MM.1S (cell line): ENCODE data around the gene ADAM8.

ENCODE experiments used
- DNase-seq: peaks from one replicate; pipeline ENCODE4 v3.0.0-alpha.2; 2015
- H2AFZ ChIP-seq: fragments of 300-600 bp; sonication (generic); 2 replicates; pipeline ENCODE4 v1.6.0; 2016; ENCODE audit warnings: antibody characterized with exemption, low read length
- H3F3A ChIP-seq: fragments of 300-600 bp; sonication (generic); 2 replicates; pipeline ENCODE4 v1.6.1; 2016; ENCODE audit warnings: mild to moderate bottlenecking, antibody characterized with exemption, low read length, moderate library complexity, mixed read lengths; ENCODE audit not compliant: insufficient read depth
- H3K27ac ChIP-seq: fragments of 300-600 bp; sonication (generic); 2 replicates; pipeline ENCODE4 v1.5.1; 2016; ENCODE audit warnings: mild to moderate bottlenecking, low read length
- H3K27me3 ChIP-seq: fragments of 300-600 bp; sonication (generic); replicated peaks from 2 replicates; pipeline ENCODE4 v1.6.0; 2016; ENCODE audit warnings: low read length; ENCODE audit not compliant: insufficient read depth
- H3K36me3 ChIP-seq: fragments of 300-600 bp; sonication (generic); replicated peaks from 2 replicates; pipeline ENCODE4 v1.6.1; 2016; ENCODE audit warnings: mild to moderate bottlenecking, low read length, mixed read lengths; ENCODE audit not compliant: insufficient read depth
- H3K4me1 ChIP-seq: fragments of 300-600 bp; sonication (generic); 2 replicates; pipeline ENCODE4 v1.6.1; 2016; ENCODE audit warnings: low read length, mixed read lengths
- H3K4me2 ChIP-seq: fragments of 300-600 bp; sonication (generic); 2 replicates; pipeline ENCODE4 v1.6.0; 2016; ENCODE audit warnings: low read depth, low read length
- H3K4me3 ChIP-seq: fragments of 300-600 bp; sonication (generic); 2 replicates; pipeline ENCODE4 v1.5.1; 2016; ENCODE audit warnings: low read length, mixed read lengths
- H3K79me2 ChIP-seq: fragments of 300-600 bp; sonication (generic); 2 replicates; pipeline ENCODE4 v1.6.1; 2016; ENCODE audit warnings: mixed run types, low read length, mixed read lengths
- H3K9ac ChIP-seq: fragments of 300-600 bp; sonication (generic); 2 replicates; pipeline ENCODE4 v1.6.1; 2016; ENCODE audit warnings: low read length, mixed read lengths
- H3K9me2 ChIP-seq: fragments of 300-600 bp; sonication (generic); replicated peaks from 2 replicates; pipeline ENCODE4 v1.6.1; 2016; ENCODE audit warnings: mild to moderate bottlenecking, low read length, mixed read lengths; ENCODE audit not compliant: insufficient read depth
- H3K9me3 ChIP-seq: fragments of 300-600 bp; sonication (generic); replicated peaks from 2 replicates; pipeline ENCODE4 v1.6.1; 2016; ENCODE audit warnings: mild to moderate bottlenecking, low read length, mixed read lengths; ENCODE audit not compliant: insufficient read depth
- H4K20me1 ChIP-seq: fragments of 300-600 bp; sonication (generic); 2 replicates; pipeline ENCODE4 v1.6.1; 2016; ENCODE audit warnings: mild to moderate bottlenecking, low read length, moderate library complexity, mixed read lengths; ENCODE audit not compliant: insufficient read depth
- CTCF ChIP-seq: fragments of 300-600 bp; sonication (generic); IDR thresholded peaks from 2 replicates; pipeline ENCODE4 v1.5.1; 2016; ENCODE audit warnings: antibody characterized with exemption, low read length, mixed read lengths
- EZH2 ChIP-seq: fragments of 300-600 bp; sonication (generic); optimal IDR thresholded peaks from 2 replicates; pipeline ENCODE3; 2017; ENCODE audit warnings: low read depth, mild to moderate bottlenecking, antibody characterized with exemption, low read length, mixed read lengths
- EZH2phosphoT487 ChIP-seq: fragments of 300-600 bp; sonication (generic); IDR thresholded peaks from 2 replicates; pipeline ENCODE4 v1.6.1; 2018; ENCODE audit warnings: antibody characterized with exemption, low read length

The ADAM8 gene

DNA sequence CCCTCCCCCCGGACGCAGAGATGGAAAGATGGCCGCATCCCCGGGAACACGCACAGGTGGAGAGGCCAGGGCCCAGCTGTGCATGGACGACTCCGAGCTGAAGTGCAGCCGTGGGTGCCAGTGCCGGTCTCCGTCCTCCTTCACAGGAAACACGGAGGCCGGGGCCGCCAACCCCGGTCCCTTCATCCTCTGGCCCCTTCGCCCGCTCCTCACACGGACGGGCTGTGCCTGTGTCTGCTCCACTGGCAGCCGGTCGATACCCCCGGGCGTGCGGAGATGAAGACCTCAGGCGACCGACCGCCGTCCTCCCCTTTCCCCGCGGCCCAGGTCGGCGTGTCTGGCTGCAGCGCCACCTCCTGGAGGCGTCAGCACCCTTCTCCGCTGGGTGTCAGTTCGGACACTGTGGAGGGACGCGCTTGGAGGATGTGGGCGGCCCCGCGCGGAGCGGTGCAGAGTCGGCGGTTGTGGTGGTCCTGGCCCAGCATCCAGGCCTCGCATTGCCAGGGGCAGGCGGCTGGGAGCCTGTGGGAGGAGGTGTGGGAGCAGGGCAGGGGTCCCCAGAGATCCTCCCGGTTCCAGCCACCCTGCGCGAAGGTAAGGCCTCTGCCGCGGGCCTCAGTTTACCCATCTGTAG is 41.9 kb upstream of the ADAM8 start:
- TF ChIP-seq EZH2phosphoT487 = no peak
- peak; percentile 76 for TF ChIP-seq CTCF
- Histone ChIP-seq H3K79me2 (no peaks in the 10 kb centered on the region), H4K20me1 (no peaks in the 10 kb centered on the region), H3K9me2 (no peaks in the 10 kb centered on the region), H3K4me2 (peak overlapping the region; percentile 63; the same call in 1 of the 2 replicates), H3K27ac (no peak overlapping the region), H3K4me3 (peak overlapping the region; percentile 19), H2AFZ (peak overlapping the region; percentile 67; the same call in 1 of the 2 replicates), H3K4me1 (no peaks in the 10 kb centered on the region), H3K36me3 (no peaks in the 10 kb centered on the region), H3F3A (no peaks in the 10 kb centered on the region), H3K9ac (no peak overlapping the region), H3K27me3 (no peaks in the 10 kb centered on the region), H3K9me3 (no peaks in the 10 kb centered on the region)
- DNase-seq = peak; percentile 54

DNA sequence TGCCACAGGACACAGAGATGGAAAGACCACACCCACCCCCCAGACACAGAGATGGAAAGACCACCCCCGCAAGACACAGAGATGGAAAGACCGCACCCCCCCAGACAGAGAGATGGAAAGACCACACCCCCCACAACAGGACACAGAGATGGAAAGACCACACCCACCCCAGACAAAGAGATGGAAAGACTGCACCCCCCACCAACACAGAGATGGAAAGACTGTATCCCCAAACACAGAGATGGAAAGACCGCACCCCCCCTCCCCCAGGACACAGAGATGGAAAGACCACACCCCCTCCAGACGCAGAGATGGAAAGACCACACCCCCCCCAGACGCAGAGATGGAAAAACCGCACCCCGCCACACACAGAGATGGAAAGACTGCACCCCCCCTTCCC is 40.1 kb upstream of the ADAM8 start:
- no peak for TF ChIP-seq CTCF
- TF ChIP-seq EZH2phosphoT487 = no peak
- Histone ChIP-seq H4K20me1 (no peaks in the 10 kb centered on the region), H3K9me3 (no peaks in the 10 kb centered on the region)

GRCh38 chr10:133316266-133316665 is 39.6 kb upstream of the ADAM8 start:
- no peak for DNase-seq
- H3K4me2 ChIP-seq = no peak overlapping the region
- no peak overlapping the region for H3K9ac ChIP-seq
- H3K79me2 ChIP-seq = no peaks in the 10 kb centered on the region
- no peak overlapping the region for H3K27ac ChIP-seq
- H4K20me1 ChIP-seq = no peaks in the 10 kb centered on the region
- no peak for TF ChIP-seq EZH2
- no peaks in the 10 kb centered on the region for H3K27me3 ChIP-seq
- H3K4me3 ChIP-seq = no peak overlapping the region
- no peaks in the 10 kb centered on the region for H3K9me2 ChIP-seq
- H3F3A ChIP-seq = no peaks in the 10 kb centered on the region
- H3K36me3 ChIP-seq = no peaks in the 10 kb centered on the region
- H3K4me1 ChIP-seq = no peaks in the 10 kb centered on the region
- H3K9me3 ChIP-seq = no peaks in the 10 kb centered on the region
- no peak overlapping the region for H2AFZ ChIP-seq

More for the DNA sequence above, 40.1 kb upstream of the ADAM8 start:
- Histone ChIP-seq H3K9ac (no peak overlapping the region), H3K4me3 (no peak overlapping the region), H3K9me2 (no peaks in the 10 kb centered on the region), H3K36me3 (no peaks in the 10 kb centered on the region), H3K79me2 (no peaks in the 10 kb centered on the region), H3F3A (no peaks in the 10 kb centered on the region), H3K4me2 (no peak overlapping the region), H3K27ac (no peak overlapping the region), H2AFZ (no peak overlapping the region), H3K4me1 (no peaks in the 10 kb centered on the region), H3K27me3 (no peaks in the 10 kb centered on the region)
- no peak for DNase-seq

GRCh38 chr10:133315847-133316246 is 39.2 kb upstream of the ADAM8 start:
- Histone ChIP-seq H3K9me3 (no peaks in the 10 kb centered on the region), H3K79me2 (no peaks in the 10 kb centered on the region), H3K4me3 (no peak overlapping the region), H3K9me2 (no peaks in the 10 kb centered on the region), H3K4me2 (no peak overlapping the region), H3K27me3 (no peaks in the 10 kb centered on the region), H3K9ac (no peak overlapping the region), H4K20me1 (no peaks in the 10 kb centered on the region), H3K4me1 (no peaks in the 10 kb centered on the region), H3K36me3 (no peaks in the 10 kb centered on the region), H2AFZ (no peak overlapping the region), H3F3A (no peaks in the 10 kb centered on the region), H3K27ac (no peak overlapping the region)
- DNase-seq = no peak
- TF ChIP-seq CTCF (no peak), EZH2phosphoT487 (no peak), EZH2 (no peak)
